Panc1 (cell line): ENCODE results near the gene GRIN2A. TPM values are rescaled to one million over a fixed set of nuclear protein-coding genes. Genes with fewer than 3 reads are reported as not detected.
A peak's percentile ranks its signal among the peaks of the same experiment; 100 is the strongest.

Experiments used
- ATAC-seq: fragments of 200-7000 bp; cut with Tn5 transposase; 2 replicates; pipeline ENCODE4 v1.9.1; 2020; ENCODE audit warnings: mild to moderate bottlenecking, moderate library complexity
- BruUV-seq: library from RNA; stranded (reverse); fragments of 400-500 nt; replicated peaks from 2 replicates; lab custom pipeline; 2021; lab: Mats Ljungman, UMichigan
- CTCF ChIA-PET: fragments of 300-600 bp; sonication (Branson Sonifier 250); formaldehyde crosslinking; loops from one replicate; lab custom pipeline; 2022; ENCODE audit warnings: antibody characterized with exemption; lab: Charles Lee
- POLR2A ChIA-PET: fragments of 300-600 bp; sonication (Branson Sonifier 250); formaldehyde crosslinking; loops from one replicate; lab custom pipeline; 2022; ENCODE audit warnings: antibody characterized with exemption; lab: Charles Lee
- DNase-seq: peaks from one replicate; pipeline ENCODE4 v3.0.0-alpha.2; 2010; ENCODE audit warnings: low read depth, low spot score
- H3K27ac ChIP-seq: 2 replicates; pipeline ENCODE4 v1.5.1; 2011; ENCODE audit warnings: mild to moderate bottlenecking, low read length, inconsistent platforms
- H3K27me3 ChIP-seq: fragments of 200-500 bp; sonication (Bioruptor generic); 2 replicates; pipeline ENCODE4 v1.6.0; 2014; ENCODE audit warnings: low read length, inconsistent platforms; ENCODE audit not compliant: control insufficient read depth, insufficient read depth
- H3K36me3 ChIP-seq: fragments of 200-500 bp; sonication (Bioruptor generic); 2 replicates; pipeline ENCODE4 v1.5.1; 2014; ENCODE audit warnings: inconsistent platforms, mild to moderate bottlenecking, low read length, moderate library complexity; ENCODE audit not compliant: control insufficient read depth, insufficient read depth
- H3K4me1 ChIP-seq: 2 replicates; pipeline ENCODE4 v1.5.1; 2011; ENCODE audit warnings: inconsistent platforms, mild to moderate bottlenecking, low read length, moderate library complexity; ENCODE audit not compliant: control insufficient read depth, insufficient read depth
- H3K4me3 ChIP-seq, 2 experiments: 2 replicates each; pipeline ENCODE4 v1.5.1; 2011 to 2012; ENCODE audit warnings: low read depth in 2 of 2, low read length in 2 of 2, mild to moderate bottlenecking in 2 of 2, inconsistent platforms in 1 of 2, moderate library complexity in 1 of 2
- H3K9me3 ChIP-seq: fragments of 200-500 bp; sonication (Bioruptor generic); 2 replicates; pipeline ENCODE4 v1.5.1; 2014; ENCODE audit warnings: low read depth, mild to moderate bottlenecking, inconsistent platforms, low read length, moderate library complexity; ENCODE audit not compliant: control insufficient read depth, insufficient read depth
- CTCF ChIP-seq: fragments of 450-650 bp; IDR thresholded peaks from 2 replicates; pipeline ENCODE4 v1.5.1; 2017; ENCODE audit warnings: mild to moderate bottlenecking
- POLR2AphosphoS5 ChIP-seq: IDR thresholded peaks from 2 replicates; pipeline ENCODE4 v1.6.1; 2012; ENCODE audit warnings: mild to moderate bottlenecking, low read depth, low read length, moderate library complexity
- SIN3A ChIP-seq: IDR thresholded peaks from 2 replicates; pipeline ENCODE4 v1.6.1; 2012; ENCODE audit warnings: low read depth, mild to moderate bottlenecking, low read length, moderate library complexity, borderline replicate concordance; ENCODE audit not compliant: insufficient read depth
- TCF7L2 ChIP-seq: IDR thresholded peaks from 2 replicates; pipeline ENCODE4 v1.6.1; 2011; ENCODE audit warnings: mild to moderate bottlenecking, low read depth, low read length, inconsistent platforms
- in situ Hi-C: cut with HindIII; loops from 2 replicates; pipeline ENCODE4 v1.10.0; 2016; ENCODE audit warnings: low sequenced_read_pairs, low pct_unique_long_range_greater_than_20kb
- intact Hi-C: fragments of 100-400 bp; cut with micrococcal nuclease; formaldehyde crosslinking; loops from one replicate; pipeline ENCODE4 v1.10.0; 2022; ENCODE audit not compliant: unreplicated experiment
- total RNA-seq: library from RNA; stranded (reverse); gene quantifications from one replicate; pipeline ENCODE4 v1.2.1, GENCODE V29; 2021; ENCODE audit not compliant: unreplicated experiment
- TF ChIP-seq, protein P1 (sequence below), 2 experiments: IDR thresholded peaks; 2 replicates each; pipeline ENCODE4 v1.6.1; 2011 to 2012; ENCODE audit warnings: low read depth in 2 of 2, control low read depth in 1 of 2, low read length in 1 of 2, mild to moderate bottlenecking in 1 of 2, moderate library complexity in 1 of 2; ENCODE audit not compliant: insufficient read depth in 1 of 2

The GRIN2A gene
- total RNA-seq, 1 experiment from 2014 or later: 12.3 TPM

- ChIA-PET CTCF (no interaction called here), POLR2A (no interaction called here)
- peak; percentile 60; the same call in 1 of the 2 replicates for ATAC-seq
- Histone ChIP-seq H3K27ac (peak overlapping the region; percentile 31; the same call in 1 of the 2 replicates), H3K4me1 (peaks cover 14% of the 10 kb centered on the region), H3K4me3 (no peak overlapping the region), H3K9me3 (no peaks in the 10 kb centered on the region; the same call in 1 of the 2 replicates), H3K27me3 (no peaks in the 10 kb centered on the region), H3K36me3 (no peaks in the 10 kb centered on the region)
- in situ Hi-C loops: no loop called here
- intact Hi-C loops: no loop called here
- no peak for TF ChIP-seq TCF7L2
- TF ChIP-seq SIN3A: no peak
- TF ChIP-seq POLR2AphosphoS5: no peak
- TF ChIP-seq, protein P1, sequence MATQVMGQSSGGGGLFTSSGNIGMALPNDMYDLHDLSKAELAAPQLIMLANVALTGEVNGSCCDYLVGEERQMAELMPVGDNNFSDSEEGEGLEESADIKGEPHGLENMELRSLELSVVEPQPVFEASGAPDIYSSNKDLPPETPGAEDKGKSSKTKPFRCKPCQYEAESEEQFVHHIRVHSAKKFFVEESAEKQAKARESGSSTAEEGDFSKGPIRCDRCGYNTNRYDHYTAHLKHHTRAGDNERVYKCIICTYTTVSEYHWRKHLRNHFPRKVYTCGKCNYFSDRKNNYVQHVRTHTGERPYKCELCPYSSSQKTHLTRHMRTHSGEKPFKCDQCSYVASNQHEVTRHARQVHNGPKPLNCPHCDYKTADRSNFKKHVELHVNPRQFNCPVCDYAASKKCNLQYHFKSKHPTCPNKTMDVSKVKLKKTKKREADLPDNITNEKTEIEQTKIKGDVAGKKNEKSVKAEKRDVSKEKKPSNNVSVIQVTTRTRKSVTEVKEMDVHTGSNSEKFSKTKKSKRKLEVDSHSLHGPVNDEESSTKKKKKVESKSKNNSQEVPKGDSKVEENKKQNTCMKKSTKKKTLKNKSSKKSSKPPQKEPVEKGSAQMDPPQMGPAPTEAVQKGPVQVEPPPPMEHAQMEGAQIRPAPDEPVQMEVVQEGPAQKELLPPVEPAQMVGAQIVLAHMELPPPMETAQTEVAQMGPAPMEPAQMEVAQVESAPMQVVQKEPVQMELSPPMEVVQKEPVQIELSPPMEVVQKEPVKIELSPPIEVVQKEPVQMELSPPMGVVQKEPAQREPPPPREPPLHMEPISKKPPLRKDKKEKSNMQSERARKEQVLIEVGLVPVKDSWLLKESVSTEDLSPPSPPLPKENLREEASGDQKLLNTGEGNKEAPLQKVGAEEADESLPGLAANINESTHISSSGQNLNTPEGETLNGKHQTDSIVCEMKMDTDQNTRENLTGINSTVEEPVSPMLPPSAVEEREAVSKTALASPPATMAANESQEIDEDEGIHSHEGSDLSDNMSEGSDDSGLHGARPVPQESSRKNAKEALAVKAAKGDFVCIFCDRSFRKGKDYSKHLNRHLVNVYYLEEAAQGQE (IDR thresholded peaks at IDR 0.05; ENCODE audit: insufficient read depth in 1 of 2, low read depth in 2 of 2, low read length in 1 of 2): no peak
- DNase-seq: no peak
- no TSS peak for BruUV-seq
Measured at GRCh38 chr16:10172848-10173655, 9.2 kb downstream of the GRIN2A start.

- TF ChIP-seq SIN3A: no peak
- TF ChIP-seq, protein P1 (IDR thresholded peaks at IDR 0.05; ENCODE audit: insufficient read depth in 1 of 2, low read depth in 2 of 2, low read length in 1 of 2): no peak
- 0 out of 2 replicates have a peak, but pooled peaks have one; percentile 33 for TF ChIP-seq TCF7L2
- TF ChIP-seq POLR2AphosphoS5: no peak
- no peak for TF ChIP-seq CTCF
- Histone ChIP-seq H3K36me3 (no peaks in the 10 kb centered on the region), H3K27me3 (no peaks in the 10 kb centered on the region), H3K4me3 (no peak overlapping the region), H3K27ac (peak overlapping the region; percentile 41; the same call in 1 of the 2 replicates), H3K4me1 (peaks cover 22% of the 10 kb centered on the region), H3K9me3 (no peaks in the 10 kb centered on the region; the same call in 1 of the 2 replicates)
- in situ Hi-C loops: no loop called here
- ATAC-seq (no peak), DNase-seq (no peak)
- ChIA-PET CTCF (no interaction called here), POLR2A (interaction anchor here (0.6 kb wide), 1 partner anchor 680 kb away, joined by 5 read pairs; no protein-coding TSS in a partner anchor)
- no TSS peak for BruUV-seq
- intact Hi-C loops: no loop called here
Measured at GRCh38 chr16:10171221-10171620, 11.0 kb downstream of the GRIN2A start.
